ENCODE results near the gene SCP2. TPM values are rescaled to one million over a fixed set of nuclear protein-coding genes. Genes with fewer than 3 reads are reported as not detected.

Gene SCP2
- total RNA-seq, 2 donors from 2014 or later = 124 to 241 TPM

DNA sequence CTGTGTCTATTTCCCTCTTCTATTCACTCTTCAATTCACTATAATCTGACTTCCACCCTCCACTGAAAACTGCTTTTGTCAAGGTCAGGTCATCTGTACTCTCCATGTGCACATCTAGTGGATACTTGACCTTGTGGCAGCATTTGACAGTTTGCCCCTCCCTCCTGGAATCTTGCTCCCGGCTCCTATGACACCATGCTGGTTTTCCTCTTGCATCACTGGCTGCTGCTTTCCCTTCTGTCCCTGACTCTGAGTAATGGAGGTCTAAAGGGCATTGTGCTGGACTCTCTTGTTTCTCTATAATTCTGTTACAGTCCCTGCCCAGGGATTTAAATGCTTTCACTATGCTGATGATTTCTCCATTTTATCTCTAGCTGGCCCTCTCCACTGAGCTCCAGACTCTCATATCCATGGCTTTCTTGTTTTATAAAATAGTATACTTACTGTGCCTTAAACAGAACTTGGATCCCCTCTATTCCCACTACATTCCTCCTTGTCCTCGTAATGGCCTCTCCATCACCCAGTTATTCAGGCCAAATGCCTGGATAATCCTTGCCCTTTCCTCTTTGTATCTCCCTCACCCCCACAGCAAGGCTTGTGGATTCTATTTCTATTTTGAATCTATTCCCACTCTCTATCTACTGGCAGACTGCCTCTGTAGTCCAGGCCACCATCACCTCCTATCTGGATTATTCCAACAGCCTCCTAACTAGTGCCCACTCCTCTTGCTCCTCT lies 98.1 kb downstream of the SCP2 start:
- TF ChIP-seq POLR2A (IDR thresholded peaks at IDR 0.05) = no peak
- TF ChIP-seq POLR2AphosphoS5 (IDR thresholded peaks at IDR 0.05) = no peak
- TF ChIP-seq CTCF (IDR thresholded peaks at IDR 0.05) = no peak
- no peak for DNase-seq (ENCODE audit: low spot score)
- Histone ChIP-seq H3K36me3 (no peaks in the 10 kb centered on the region), H3K27ac (peak overlapping the region in 1 of 2 donors; percentile 25), H3K27me3 (replicated peaks; ENCODE audit: insufficient read depth) (no peaks in the 10 kb centered on the region), H3K4me1 (replicated peaks) (no peaks in the 10 kb centered on the region), H3K9me3 (no peaks in the 10 kb centered on the region), H3K4me3 (no peak overlapping the region)
- WGBS = 74% methylated on average over 2 of the region's 2 CpGs
- intact Hi-C loops (cut with DNase I) = no loop called here

DNA sequence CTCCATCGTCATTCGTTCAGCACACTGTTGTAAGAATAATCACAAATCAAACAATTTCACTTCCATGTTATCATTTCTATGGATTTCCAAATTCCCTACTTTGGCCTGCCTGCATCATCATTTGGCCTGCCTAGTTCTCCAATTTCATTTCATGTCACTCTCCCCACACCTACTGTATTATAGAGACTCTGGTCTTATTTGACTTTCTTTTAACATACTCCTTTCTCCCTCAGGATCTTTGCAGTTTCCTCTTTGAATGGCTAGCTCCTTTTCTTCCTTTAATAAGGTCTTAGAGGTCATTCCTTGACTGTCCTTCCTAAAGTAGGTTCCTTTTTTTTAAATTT lies 98.7 kb downstream of the SCP2 start:
- 96% methylated on average over 2 of the region's 2 CpGs for WGBS
- H3K27me3 ChIP-seq (replicated peaks; ENCODE audit: insufficient read depth) = no peaks in the 10 kb centered on the region

DNA sequence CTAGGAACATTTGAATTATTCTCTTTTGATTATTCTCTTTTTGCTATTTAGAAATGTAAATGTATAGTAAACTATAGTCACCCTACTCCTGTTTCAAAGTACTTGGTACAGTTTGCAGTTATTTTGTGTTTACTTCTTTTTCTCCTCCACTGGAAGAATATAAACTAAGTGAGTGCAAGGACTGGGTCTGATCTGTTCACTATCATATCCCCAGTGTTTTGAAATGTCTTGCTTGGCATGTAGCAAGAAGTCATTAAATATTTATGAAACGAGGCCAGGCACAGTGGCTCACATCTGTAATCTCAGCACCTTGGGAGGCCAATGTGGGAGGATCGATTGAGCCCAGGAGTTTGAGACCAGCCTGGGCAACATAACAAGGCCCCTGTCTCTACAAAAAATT lies 99.2 kb downstream of the SCP2 start:
- Histone ChIP-seq H3K9me3 (no peaks in the 10 kb centered on the region), H3K4me3 (no peak overlapping the region), H3K4me1 (replicated peaks) (no peaks in the 10 kb centered on the region), H3K36me3 (no peaks in the 10 kb centered on the region), H3K27ac (no peak overlapping the region), H3K27me3 (replicated peaks; ENCODE audit: insufficient read depth) (no peaks in the 10 kb centered on the region)
- no peak for DNase-seq (ENCODE audit: low spot score)
- intact Hi-C loops (cut with DNase I) = no loop called here
- TF ChIP-seq POLR2A (IDR thresholded peaks at IDR 0.05) (no peak), CTCF (IDR thresholded peaks at IDR 0.05) (no peak), POLR2AphosphoS5 (IDR thresholded peaks at IDR 0.05) (no peak)
- WGBS = 56% methylated on average over 2 of the region's 2 CpGs

More for the DNA sequence above, 98.7 kb downstream of the SCP2 start:
- Histone ChIP-seq H3K4me1 (replicated peaks) (no peaks in the 10 kb centered on the region), H3K9me3 (no peaks in the 10 kb centered on the region), H3K27ac (peak overlapping the region in 1 of 2 donors; percentile 25), H3K4me3 (no peak overlapping the region), H3K36me3 (no peaks in the 10 kb centered on the region)
- DNase-seq (ENCODE audit: low spot score) = no peak
- TF ChIP-seq CTCF (IDR thresholded peaks at IDR 0.05) (no peak), POLR2AphosphoS5 (IDR thresholded peaks at IDR 0.05) (no peak), POLR2A (IDR thresholded peaks at IDR 0.05) (no peak)
- intact Hi-C loops (cut with DNase I) = no loop called here

DNA sequence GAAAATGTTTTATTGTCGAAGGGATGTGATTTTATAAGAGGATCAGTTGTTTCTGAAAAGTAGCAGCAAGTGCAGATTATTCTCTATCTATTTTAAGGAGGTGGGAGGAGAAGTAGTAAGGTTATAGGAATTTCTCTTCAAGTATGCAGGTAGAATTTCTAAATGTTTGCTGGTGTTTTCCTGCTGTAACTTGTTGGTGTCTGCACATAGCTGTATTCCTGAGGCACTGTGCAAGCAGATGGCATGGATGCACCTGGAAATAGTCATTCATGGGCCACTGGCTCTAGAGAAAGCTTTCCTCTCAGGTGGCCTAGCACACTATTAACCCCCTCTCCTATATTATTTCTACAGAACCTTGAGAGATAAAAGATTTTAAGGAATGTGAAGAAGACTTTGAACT lies 104.7 kb downstream of the SCP2 start:
- intact Hi-C loops (cut with DNase I) = no loop called here
- 49% methylated on average over 1 of the region's 1 CpG for WGBS

More for the DNA sequence above, 104.7 kb downstream of the SCP2 start:
- Histone ChIP-seq H3K27me3 (replicated peaks; ENCODE audit: insufficient read depth) (no peaks in the 10 kb centered on the region), H3K4me3 (no peak overlapping the region), H3K27ac (no peak overlapping the region), H3K4me1 (replicated peaks) (no peaks in the 10 kb centered on the region), H3K36me3 (no peaks in the 10 kb centered on the region), H3K9me3 (no peaks in the 10 kb centered on the region)
- TF ChIP-seq POLR2A (IDR thresholded peaks at IDR 0.05) (no peak), POLR2AphosphoS5 (IDR thresholded peaks at IDR 0.05) (no peak), CTCF (IDR thresholded peaks at IDR 0.05) (no peak)
- no peak for DNase-seq (ENCODE audit: low spot score)
